Measurements from ENCODE around the gene ANKS1A.
A peak's percentile ranks its signal among the peaks of the same experiment; 100 is the strongest.
"Not testable (repeated sequence)": the region's sequence is repeated elsewhere in the genome, so short reads cannot be mapped to it uniquely, and the experiment has no call there.

Gene ANKS1A

DNA sequence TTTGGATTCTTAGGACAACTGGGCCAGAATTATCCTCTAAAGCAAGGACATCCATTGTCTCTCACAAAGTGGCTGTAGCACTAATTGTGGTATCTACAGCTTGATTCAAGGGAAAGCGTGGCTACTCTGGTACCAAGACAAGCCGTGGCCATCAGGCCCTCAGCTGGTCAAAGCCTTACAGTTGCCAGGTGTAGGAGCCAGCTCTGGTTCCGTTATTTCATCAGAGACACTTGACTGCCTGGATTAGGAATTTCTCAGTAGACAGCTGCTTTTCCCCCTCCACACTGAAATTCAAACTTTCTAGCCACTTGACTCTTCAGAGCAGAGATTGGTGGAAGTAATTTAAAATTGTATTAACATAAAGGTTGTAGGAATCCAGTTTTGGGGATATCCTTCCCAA lies 104.2 kb downstream of the ANKS1A start:
- DNase-seq (ENCODE audit: low spot score), result no peak

- DNase-seq (ENCODE audit: low spot score), result no peak
Measured at GRCh38 chr6:34994693-34995092, 105.6 kb downstream of the ANKS1A start.

GRCh38 chr6:34998417-34998816 lies 109.4 kb downstream of the ANKS1A start:
- not testable (repeated sequence) for DNase-seq (ENCODE audit: low spot score)

- not testable (repeated sequence) for DNase-seq (ENCODE audit: low spot score)
Measured at GRCh38 chr6:34999153-34999552, 110.1 kb downstream of the ANKS1A start.

GRCh38 chr6:34999962-35000361 lies 110.9 kb downstream of the ANKS1A start:
- DNase-seq (ENCODE audit: low spot score), result not testable (repeated sequence)

- not testable (repeated sequence) for DNase-seq (ENCODE audit: low spot score)
Measured at GRCh38 chr6:35001349-35001748, 112.3 kb downstream of the ANKS1A start.

- not testable (repeated sequence) for DNase-seq (ENCODE audit: low spot score)
Measured at GRCh38 chr6:35003886-35004530, 115.0 kb downstream of the ANKS1A start.

DNA sequence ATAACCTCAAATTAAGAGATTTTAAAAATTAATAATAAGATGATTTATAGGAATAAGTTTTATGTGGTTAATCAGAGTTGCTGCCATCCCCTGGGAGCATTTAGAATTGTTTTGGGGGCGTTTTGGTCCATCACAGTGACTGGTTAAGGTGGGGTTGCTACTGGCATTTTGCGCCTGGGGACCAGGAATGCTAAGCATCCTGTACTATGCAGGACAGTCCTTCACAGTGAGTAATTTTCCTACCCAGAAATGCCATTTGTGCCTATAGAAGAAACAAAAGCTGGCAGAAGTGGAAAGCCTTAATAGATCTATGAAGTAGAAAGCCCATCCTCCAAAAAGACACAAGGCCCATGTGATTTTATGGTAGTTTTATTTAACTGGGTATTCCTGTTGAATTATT lies 118.0 kb downstream of the ANKS1A start:
- DNase-seq (ENCODE audit: low spot score), result no peak

DNA sequence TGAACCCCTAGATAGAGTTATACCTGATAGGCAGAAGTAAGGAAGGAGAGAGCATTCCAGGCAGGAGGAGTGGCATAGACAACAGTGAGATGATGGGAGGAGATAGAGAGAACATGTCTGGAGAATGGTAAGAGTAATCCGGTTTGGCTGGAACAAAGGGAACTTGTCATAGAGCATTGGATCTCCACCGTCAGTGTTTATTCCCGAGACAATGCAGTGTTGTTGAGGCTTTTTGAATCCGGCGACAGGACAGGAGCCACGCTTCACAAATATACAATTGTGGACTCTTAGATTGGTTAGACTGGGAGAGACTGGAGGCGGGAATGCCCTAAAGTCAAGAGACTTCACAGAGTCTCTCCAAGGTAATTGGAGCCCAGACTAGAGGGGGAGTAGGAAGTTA lies 119.8 kb downstream of the ANKS1A start:
- no peak for DNase-seq (ENCODE audit: low spot score)

GRCh38 chr6:35011096-35012041 lies 122.3 kb downstream of the ANKS1A start:
- DNase-seq (ENCODE audit: low spot score), result no peak

- DNase-seq (ENCODE audit: low spot score), result no peak
Measured at GRCh38 chr6:35013701-35014100, 124.6 kb downstream of the ANKS1A start.

- DNase-seq (ENCODE audit: low spot score), result no peak
Measured at GRCh38 chr6:35014341-35014740, 125.3 kb downstream of the ANKS1A start.

DNA sequence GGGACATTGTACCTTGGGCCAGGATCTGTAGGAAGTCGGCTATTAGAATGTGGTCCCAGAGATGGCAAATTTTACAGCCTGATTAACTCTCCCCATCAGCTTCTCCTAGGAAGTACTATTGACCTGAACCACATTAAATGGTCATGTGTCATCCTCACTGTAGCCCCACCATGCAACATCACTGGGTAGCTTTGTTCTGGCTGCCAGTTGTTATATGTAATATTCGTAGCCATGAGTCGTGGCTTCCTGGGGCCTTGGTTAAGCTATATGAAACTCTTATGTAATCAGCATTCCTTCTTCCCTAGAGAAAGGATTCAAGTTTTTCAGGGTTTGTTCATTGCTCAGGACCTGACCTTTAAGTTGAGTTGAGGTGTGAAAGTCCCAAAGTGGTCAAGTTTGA lies 125.7 kb downstream of the ANKS1A start:
- peak; percentile 21 for DNase-seq (ENCODE audit: low spot score)

DNA sequence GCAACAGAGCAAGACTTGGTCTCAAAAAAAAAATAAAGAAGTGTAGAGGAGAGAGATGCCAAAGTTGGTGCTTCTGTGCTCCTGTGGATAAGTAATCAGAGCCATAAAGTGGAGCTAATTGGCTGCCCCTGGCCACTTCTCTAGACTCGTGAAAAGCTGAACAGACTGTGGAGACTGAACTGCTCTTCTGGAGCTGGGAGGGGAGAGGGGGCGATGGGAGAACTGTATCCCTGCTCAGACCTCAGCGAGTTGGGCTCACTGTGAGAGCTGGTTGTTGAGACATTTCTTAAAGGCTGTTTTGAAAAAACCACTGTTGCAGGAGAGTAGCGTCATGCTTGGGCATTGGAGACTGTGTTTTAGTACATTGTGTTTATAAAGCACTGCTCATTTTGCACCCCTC lies 126.4 kb downstream of the ANKS1A start:
- no peak for DNase-seq (ENCODE audit: low spot score)

DNA sequence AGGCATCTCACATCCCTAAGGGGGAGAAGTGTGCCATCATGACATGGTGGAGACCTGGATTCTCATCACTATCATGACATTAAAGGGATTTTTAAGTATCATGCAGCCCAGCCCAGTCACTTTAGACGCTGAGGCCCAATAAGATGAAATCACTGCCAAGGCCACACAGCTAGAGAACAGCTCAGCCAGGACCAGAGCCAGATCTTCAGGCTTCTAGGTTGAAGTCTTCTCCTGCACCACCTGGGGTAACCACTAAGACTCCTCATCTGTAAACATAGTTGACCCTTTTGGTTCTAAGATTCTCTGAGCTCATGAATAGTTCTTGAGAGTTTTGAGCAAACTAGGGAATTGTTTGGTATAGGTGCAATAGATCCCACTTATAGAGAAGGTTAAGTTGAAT lies 126.9 kb downstream of the ANKS1A start:
- DNase-seq (ENCODE audit: low spot score), result no peak

- DNase-seq (ENCODE audit: low spot score), result no peak
Measured at GRCh38 chr6:35016502-35017321, 127.7 kb downstream of the ANKS1A start.

- no peak for DNase-seq (ENCODE audit: low spot score)
Measured at GRCh38 chr6:35017411-35018181, 128.5 kb downstream of the ANKS1A start.

DNA sequence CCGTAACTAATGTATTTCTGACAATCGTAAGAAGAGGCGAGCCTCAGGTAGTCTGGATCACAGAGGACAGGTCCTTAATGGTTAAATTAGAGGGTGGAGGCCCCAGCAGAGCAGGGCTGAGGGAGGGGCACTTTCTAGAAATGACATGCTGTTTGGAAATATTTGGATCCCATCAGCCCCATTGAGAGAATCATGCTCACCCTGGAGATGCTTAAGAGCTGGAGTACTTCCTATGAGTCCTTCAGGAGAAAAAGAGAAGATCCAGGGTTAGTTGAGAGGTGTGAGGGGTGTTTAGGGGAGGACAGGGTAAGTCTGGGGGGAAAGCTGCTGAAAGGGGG lies 129.1 kb downstream of the ANKS1A start:
- DNase-seq (ENCODE audit: low spot score), result no peak

DNA sequence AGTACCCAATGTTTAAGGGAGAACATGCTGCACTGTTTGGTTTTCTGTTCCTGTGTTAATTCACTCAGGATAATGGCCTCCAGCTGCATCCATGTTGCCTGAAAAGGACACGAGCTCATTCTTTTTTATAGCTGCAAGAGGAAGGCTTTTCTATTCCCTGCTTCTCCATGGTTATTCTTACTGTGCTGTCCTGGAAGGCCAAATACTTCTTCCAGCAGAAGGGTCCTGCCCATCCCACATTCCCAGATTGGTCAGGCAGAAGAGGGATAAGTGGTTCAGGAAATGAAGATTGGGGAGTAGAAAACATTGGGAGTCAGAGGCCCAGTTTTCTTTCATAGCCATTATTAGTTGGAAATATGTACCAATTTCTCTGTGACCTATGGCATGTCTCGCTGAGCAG lies 129.7 kb downstream of the ANKS1A start:
- DNase-seq (ENCODE audit: low spot score), result no peak

GRCh38 chr6:35019171-35019570 lies 130.1 kb downstream of the ANKS1A start:
- DNase-seq (ENCODE audit: low spot score), result no peak

GRCh38 chr6:35019831-35020230 lies 130.8 kb downstream of the ANKS1A start:
- no peak for DNase-seq (ENCODE audit: low spot score)

DNA sequence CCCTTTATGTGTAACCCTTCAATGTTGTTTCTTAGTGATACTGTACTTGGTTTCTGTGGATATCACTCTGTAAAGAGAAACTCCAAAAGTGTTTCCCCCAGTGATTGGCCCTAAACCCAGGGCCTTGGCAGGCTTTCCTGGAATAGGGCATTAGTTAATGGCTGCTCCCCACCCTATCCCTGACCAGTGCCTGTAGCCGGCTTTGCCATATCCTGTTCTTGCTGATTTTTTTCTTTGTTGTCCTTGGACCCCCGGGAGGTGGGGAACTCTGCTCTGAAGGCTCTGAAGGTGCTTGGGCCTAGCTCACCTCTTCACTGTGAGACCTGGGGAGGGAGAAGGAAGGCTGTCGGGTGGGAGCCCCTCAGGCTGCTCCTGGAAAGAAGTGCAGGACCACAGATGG lies 131.9 kb downstream of the ANKS1A start:
- no peak for DNase-seq (ENCODE audit: low spot score)

Data from SW480 (cell line).